ENCODE measurements around the gene PARD3B.
A peak's percentile ranks its signal among the peaks of the same experiment; 100 is the strongest.

The PARD3B gene

GRCh38 chr2:205555566-205556230 lies 1010.4 kb downstream of the PARD3B start:
- no peak for DNase-seq

- no peak for DNase-seq
Measured at GRCh38 chr2:205556357-205556756, 1011.1 kb downstream of the PARD3B start.

- DNase-seq, result peak; percentile 56
Measured at GRCh38 chr2:205556841-205557539, 1011.7 kb downstream of the PARD3B start.

- no peak for DNase-seq
Measured at GRCh38 chr2:205557873-205558272, 1012.6 kb downstream of the PARD3B start.

- no peak for DNase-seq
Measured at GRCh38 chr2:205561441-205561840, 1016.2 kb downstream of the PARD3B start.

- peak; percentile 67 for DNase-seq
Measured at GRCh38 chr2:205563646-205564045, 1018.4 kb downstream of the PARD3B start.

- peak; percentile 20 for DNase-seq
Measured at GRCh38 chr2:205564346-205565141, 1019.3 kb downstream of the PARD3B start.

- no peak for DNase-seq
Measured at GRCh38 chr2:205565142-205565522, 1019.9 kb downstream of the PARD3B start.

- no peak for DNase-seq
Measured at GRCh38 chr2:205566606-205567168, 1021.4 kb downstream of the PARD3B start.

- peak; percentile 13 for DNase-seq
Measured at GRCh38 chr2:205568620-205569019, 1023.3 kb downstream of the PARD3B start.

GRCh38 chr2:205570648-205571047 lies 1025.4 kb downstream of the PARD3B start:
- peak; percentile 32 for DNase-seq

- DNase-seq, result peak; percentile 97
Measured at GRCh38 chr2:205571360-205571959, 1026.2 kb downstream of the PARD3B start.

- no peak for DNase-seq
Measured at GRCh38 chr2:205574001-205574400, 1028.7 kb downstream of the PARD3B start.

GRCh38 chr2:205579335-205579734 lies 1034.1 kb downstream of the PARD3B start:
- DNase-seq, result no peak

- no peak for DNase-seq
Measured at GRCh38 chr2:205580212-205580987, 1035.1 kb downstream of the PARD3B start.

- DNase-seq, result no peak
Measured at GRCh38 chr2:205582366-205582765, 1037.1 kb downstream of the PARD3B start.

- DNase-seq, result peak; percentile 26
Measured at GRCh38 chr2:205585449-205586383, 1040.4 kb downstream of the PARD3B start.

- DNase-seq, result no peak
Measured at GRCh38 chr2:205586626-205587025, 1041.4 kb downstream of the PARD3B start.

GRCh38 chr2:205589479-205589878 lies 1044.2 kb downstream of the PARD3B start:
- DNase-seq, result no peak

- no peak for DNase-seq
Measured at GRCh38 chr2:205590759-205591158, 1045.5 kb downstream of the PARD3B start.

GRCh38 chr2:205593891-205594290 lies 1048.6 kb downstream of the PARD3B start:
- DNase-seq, result no peak

All from NCI-H82 (cell line).